H9 (cell line): ENCODE results near the gene YWHAQ. TPM values are rescaled to one million over a fixed set of nuclear protein-coding genes. Genes with fewer than 3 reads are reported as not detected.

Source experiments
- DNase-seq: peaks from one replicate; pipeline ENCODE4 v3.0.0-alpha.2; 2017
- H2AFZ ChIP-seq: one replicate; pipeline ENCODE4 v1.6.1; 2013; ENCODE audit warnings: mild to moderate bottlenecking, low read length, control low read depth, moderate library complexity
- H2AK5ac ChIP-seq: 2 replicates; pipeline ENCODE4 v1.6.1; 2013; ENCODE audit warnings: low read length, control low read depth, mixed read lengths; ENCODE audit not compliant: insufficient read length
- H2BK120ac ChIP-seq: one replicate; pipeline ENCODE4 v1.6.1; 2013; ENCODE audit warnings: low read depth, mild to moderate bottlenecking, low read length, control low read depth, inconsistent platforms; ENCODE audit not compliant: poor library complexity, severe bottlenecking
- H2BK12ac ChIP-seq: 2 replicates; pipeline ENCODE4 v1.6.1; 2013; ENCODE audit warnings: low read length, control low read depth, mixed read lengths, low read depth; ENCODE audit not compliant: insufficient read length
- H2BK15ac ChIP-seq: 2 replicates; pipeline ENCODE4 v1.6.1; 2013; ENCODE audit warnings: low read depth, low read length, control low read depth
- H2BK20ac ChIP-seq: one replicate; pipeline ENCODE4 v1.6.1; 2013; ENCODE audit warnings: low read depth, mild to moderate bottlenecking, low read length, control low read depth, inconsistent platforms; ENCODE audit not compliant: poor library complexity, severe bottlenecking
- H2BK5ac ChIP-seq: 2 replicates; pipeline ENCODE4 v1.6.1; 2013; ENCODE audit warnings: low read length, control low read depth, mixed read lengths; ENCODE audit not compliant: insufficient read length
- H3K14ac ChIP-seq: 2 replicates; pipeline ENCODE4 v1.6.1; 2013; ENCODE audit warnings: low read length, control low read depth; ENCODE audit not compliant: insufficient read depth
- H3K18ac ChIP-seq: 2 replicates; pipeline ENCODE4 v1.6.1; 2013; ENCODE audit warnings: low read depth, mild to moderate bottlenecking, mixed read lengths, low read length, control low read depth; ENCODE audit not compliant: insufficient read length
- H3K23ac ChIP-seq: 2 replicates; pipeline ENCODE4 v1.6.1; 2013; ENCODE audit warnings: low read length, control low read depth, mixed read lengths, low read depth; ENCODE audit not compliant: insufficient read length
- H3K23me2 ChIP-seq: 2 replicates; pipeline ENCODE4 v1.6.1; 2013; ENCODE audit warnings: low read depth, mild to moderate bottlenecking, mixed read lengths, low read length, control low read depth; ENCODE audit not compliant: insufficient read length, poor library complexity, severe bottlenecking
- H3K27ac ChIP-seq: 2 replicates; pipeline ENCODE4 v1.5.1; 2013; ENCODE audit warnings: low read length, control low read depth, mixed read lengths, low read depth; ENCODE audit not compliant: insufficient read length
- H3K27me3 ChIP-seq: 2 replicates; pipeline ENCODE4 v1.6.1; 2013; ENCODE audit warnings: low read length, control low read depth, inconsistent platforms; ENCODE audit not compliant: insufficient read depth
- H3K4ac ChIP-seq: 2 replicates; pipeline ENCODE4 v1.6.1; 2013; ENCODE audit warnings: low read depth, mild to moderate bottlenecking, control low read depth, inconsistent platforms, low read length, moderate library complexity
- H3K4me1 ChIP-seq: 2 replicates; pipeline ENCODE4 v1.6.1; 2013; ENCODE audit warnings: low read length, control low read depth, inconsistent platforms; ENCODE audit not compliant: insufficient read depth
- H3K4me2 ChIP-seq: 2 replicates; pipeline ENCODE4 v1.6.1; 2013; ENCODE audit warnings: low read length, control low read depth, mixed read lengths; ENCODE audit not compliant: insufficient read length, insufficient read depth
- H3K56ac ChIP-seq: 2 replicates; pipeline ENCODE4 v1.6.1; 2013; ENCODE audit warnings: low read depth, mild to moderate bottlenecking, mixed read lengths, low read length, control low read depth; ENCODE audit not compliant: insufficient read length
- H3K79me1 ChIP-seq: 2 replicates; pipeline ENCODE4 v1.6.1; 2013; ENCODE audit warnings: low read depth, mild to moderate bottlenecking, moderate library complexity, low read length, control low read depth, inconsistent platforms; ENCODE audit not compliant: insufficient read depth, poor library complexity, severe bottlenecking
- H3K79me2 ChIP-seq: 2 replicates; pipeline ENCODE4 v1.6.1; 2013; ENCODE audit warnings: low read length, control low read depth, inconsistent platforms; ENCODE audit not compliant: insufficient read depth
- H3K9ac ChIP-seq: 2 replicates; pipeline ENCODE4 v1.6.1; 2013; ENCODE audit warnings: low read length, control low read depth, mixed read lengths; ENCODE audit not compliant: insufficient read length; ENCODE audit errors: extremely low read depth
- H3K9me3 ChIP-seq: one replicate; pipeline ENCODE4 v1.6.1; 2013; ENCODE audit warnings: low read depth, low read length, inconsistent platforms; ENCODE audit not compliant: control insufficient read depth
- H3T11ph ChIP-seq: one replicate; pipeline ENCODE4 v1.6.1; 2013; ENCODE audit warnings: mild to moderate bottlenecking, low read length, control low read depth, inconsistent platforms
- H4K20me1 ChIP-seq: one replicate; pipeline ENCODE4 v1.6.1; 2013; ENCODE audit not compliant: control insufficient read depth, insufficient read length, insufficient read depth
- H4K5ac ChIP-seq: 2 replicates; pipeline ENCODE4 v1.6.1; 2013; ENCODE audit warnings: low read depth, mild to moderate bottlenecking, mixed read lengths, low read length, control low read depth; ENCODE audit not compliant: insufficient read length
- H4K8ac ChIP-seq: replicated peaks from 2 replicates; pipeline ENCODE4 v1.6.1; 2013; ENCODE audit warnings: low read length, control low read depth, mixed read lengths, low read depth; ENCODE audit not compliant: insufficient read length
- H4K91ac ChIP-seq: 2 replicates; pipeline ENCODE4 v1.6.1; 2013; ENCODE audit warnings: low read depth, mild to moderate bottlenecking, moderate library complexity, mixed read lengths, low read length, control low read depth; ENCODE audit not compliant: insufficient read length
- H3K27ac Mint-ChIP-seq, 3 experiments: 2 replicates in 2 of 3; 3 replicates in 1 of 3; pipeline ENCODE4 v1.8.0; 2020 to 2021; ENCODE audit warnings: mixed read lengths in 3 of 3, mild to moderate bottlenecking in 1 of 3, moderate library complexity in 1 of 3
- H3K27me3 Mint-ChIP-seq: 2 replicates; pipeline ENCODE4 v1.8.0; 2021; ENCODE audit warnings: low read depth, mild to moderate bottlenecking, moderate library complexity, mixed read lengths
- H3K36me3 Mint-ChIP-seq, 3 experiments: 2 replicates in 2 of 3; 3 replicates in 1 of 3; pipeline ENCODE4 v1.8.0; 2020 to 2021; ENCODE audit warnings: low read depth in 3 of 3, mixed read lengths in 3 of 3; ENCODE audit not compliant: insufficient read depth in 1 of 3
- H3K4me1 Mint-ChIP-seq, 2 experiments: 2 replicates each; pipeline ENCODE4 v1.8.0; 2020; ENCODE audit warnings: mixed read lengths in 2 of 2
- H3K4me3 Mint-ChIP-seq, 2 experiments: 2 replicates in 1 of 2; 3 replicates in 1 of 2; pipeline ENCODE4 v1.8.0; 2020 to 2021; ENCODE audit warnings: mild to moderate bottlenecking in 2 of 2, mixed read lengths in 2 of 2, moderate library complexity in 1 of 2
- H3K9me3 Mint-ChIP-seq, 2 experiments: 2 replicates in 1 of 2; 3 replicates in 1 of 2; pipeline ENCODE4 v1.8.0; 2020; ENCODE audit warnings: mild to moderate bottlenecking in 2 of 2, mixed read lengths in 2 of 2, moderate library complexity in 1 of 2
- WGBS: extraction: QIAGEN DNeasy Blood & Tissue Kit; methylation state at CpG from one replicate; pipeline ENCODE4 v1.1.7; 2013; ENCODE audit warnings: missing lambda C conversion rate, low lambda C conversion rate, mixed read lengths; ENCODE audit not compliant: insufficient read length; ENCODE audit errors: extremely low coverage; 5-methylcytosine and 5-hydroxymethylcytosine counted together
- total RNA-seq: library from RNA; stranded (reverse); gene quantifications from 2 replicates; pipeline ENCODE4 v1.2.1, GENCODE V29; 2021
- TF ChIP-seq, protein P1 (sequence below): fragments of 200-600 bp; sonication (generic); conservative IDR thresholded peaks from 3 replicates; pipeline ENCODE4 v1.8.0; 2021; ENCODE audit warnings: antibody characterized with exemption, mild to moderate bottlenecking

YWHAQ gene
- total RNA-seq, 1 experiment from 2014 or later, result 374 TPM

DNA sequence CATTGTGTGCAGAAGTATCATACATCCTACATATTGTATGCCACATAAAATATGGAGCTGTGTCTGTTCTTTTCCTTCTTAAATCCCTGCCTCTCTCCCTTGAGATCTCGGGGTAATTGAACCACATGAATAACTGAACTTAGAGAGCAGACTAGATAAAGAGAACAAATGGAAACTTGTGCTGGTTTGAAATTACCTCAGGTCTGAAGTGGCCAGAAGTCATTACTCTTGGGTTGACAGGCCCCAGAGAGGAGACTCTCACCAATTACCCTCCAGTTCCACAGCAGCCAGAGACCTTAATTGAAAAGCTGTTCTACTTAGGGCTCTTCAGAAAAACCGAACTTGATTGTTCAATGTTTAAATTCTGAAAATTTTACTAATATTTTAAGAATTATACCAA is 70.2 kb downstream of the YWHAQ start:
- H3K27me3 Mint-ChIP-seq, result no peaks in the 10 kb centered on the region; the same call in 1 of the 2 replicates
- H2BK20ac ChIP-seq, result no peak overlapping the region
- no peak overlapping the region for H3K4me3 Mint-ChIP-seq
- peaks cover 5 to 12% (median 6%) of the 10 kb centered on the region in 3 experiments; a peak in 5 of 7 replicates for H3K36me3 Mint-ChIP-seq
- no peak overlapping the region for H2BK5ac ChIP-seq
- no peaks in the 10 kb centered on the region for H3K27me3 ChIP-seq
- WGBS, result no CpG with 5 or more reads among the region's 2 CpGs
- H3K4ac ChIP-seq, result no peak overlapping the region
- no peak overlapping the region for H2BK12ac ChIP-seq
- TF ChIP-seq, protein P1, sequence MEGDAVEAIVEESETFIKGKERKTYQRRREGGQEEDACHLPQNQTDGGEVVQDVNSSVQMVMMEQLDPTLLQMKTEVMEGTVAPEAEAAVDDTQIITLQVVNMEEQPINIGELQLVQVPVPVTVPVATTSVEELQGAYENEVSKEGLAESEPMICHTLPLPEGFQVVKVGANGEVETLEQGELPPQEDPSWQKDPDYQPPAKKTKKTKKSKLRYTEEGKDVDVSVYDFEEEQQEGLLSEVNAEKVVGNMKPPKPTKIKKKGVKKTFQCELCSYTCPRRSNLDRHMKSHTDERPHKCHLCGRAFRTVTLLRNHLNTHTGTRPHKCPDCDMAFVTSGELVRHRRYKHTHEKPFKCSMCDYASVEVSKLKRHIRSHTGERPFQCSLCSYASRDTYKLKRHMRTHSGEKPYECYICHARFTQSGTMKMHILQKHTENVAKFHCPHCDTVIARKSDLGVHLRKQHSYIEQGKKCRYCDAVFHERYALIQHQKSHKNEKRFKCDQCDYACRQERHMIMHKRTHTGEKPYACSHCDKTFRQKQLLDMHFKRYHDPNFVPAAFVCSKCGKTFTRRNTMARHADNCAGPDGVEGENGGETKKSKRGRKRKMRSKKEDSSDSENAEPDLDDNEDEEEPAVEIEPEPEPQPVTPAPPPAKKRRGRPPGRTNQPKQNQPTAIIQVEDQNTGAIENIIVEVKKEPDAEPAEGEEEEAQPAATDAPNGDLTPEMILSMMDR, result no peak
- H2AK5ac ChIP-seq, result no peak overlapping the region
- no peak overlapping the region for H3K56ac ChIP-seq
- H3K79me2 ChIP-seq, result no peaks in the 10 kb centered on the region
- H3K23me2 ChIP-seq, result no peaks in the 10 kb centered on the region
- H3K79me1 ChIP-seq, result no peaks in the 10 kb centered on the region
- H3K27ac Mint-ChIP-seq, result peak overlapping the region in 2 of 3 experiments; percentile 48 to 82; a peak in 3 of 7 replicates
- no peak overlapping the region for H3K14ac ChIP-seq
- DNase-seq, result no peak
- H2BK15ac ChIP-seq, result no peak overlapping the region
- no peak overlapping the region for H4K8ac ChIP-seq
- H4K5ac ChIP-seq, result no peak overlapping the region
- H3K4me2 ChIP-seq, result no peak overlapping the region
- no peaks in the 10 kb centered on the region for H3K9me3 ChIP-seq
- no peak overlapping the region for H2AFZ ChIP-seq
- H3K27ac ChIP-seq, result no peak overlapping the region
- no peak overlapping the region for H3K18ac ChIP-seq
- no peaks in the 10 kb centered on the region for H3K9me3 Mint-ChIP-seq
- no peak overlapping the region for H3K9ac ChIP-seq
- no peak overlapping the region for H3K23ac ChIP-seq
- peaks cover 3 to 10% of the 10 kb centered on the region in 2 experiments; a peak in 1 of 4 replicates for H3K4me1 Mint-ChIP-seq
- H2BK120ac ChIP-seq, result no peak overlapping the region
- H3T11ph ChIP-seq, result no peak overlapping the region
- no peaks in the 10 kb centered on the region for H4K20me1 ChIP-seq
- H3K4me1 ChIP-seq, result no peaks in the 10 kb centered on the region
- H4K91ac ChIP-seq, result no peak overlapping the region
